Activated CD4-positive, alpha-beta T cell treated with anti-CD3 and anti-CD28 coated beads for 36 hours (primary cell): Measurements from ENCODE around the gene CHMP5. TPM values are rescaled to one million over a fixed set of nuclear protein-coding genes. Genes with fewer than 3 reads are reported as not detected.
A peak's percentile ranks its signal among the peaks of the same experiment; 100 is the strongest.

ENCODE experiments used
- ATAC-seq: fragments of 200-7000 bp; cut with Tn5 transposase; one replicate; pipeline ENCODE4 v1.10.0; 2021; ENCODE audit warnings: mild to moderate bottlenecking, moderate library complexity
- CTCF ChIA-PET: fragments of 350-600 bp; sonication (Branson Sonifier 250); formaldehyde crosslinking; loops from one replicate; lab custom pipeline; 2021; ENCODE audit warnings: antibody characterized with exemption; lab: Charles Lee
- POLR2A ChIA-PET: fragments of 350-600 bp; sonication (Branson Sonifier 250); formaldehyde crosslinking; loops from one replicate; lab custom pipeline; 2021; ENCODE audit warnings: antibody characterized with exemption, inconsistent platforms; lab: Charles Lee
- DNase-seq: peaks from one replicate; pipeline ENCODE4 v3.0.0-alpha.2; 2020
- H3K27ac Mint-ChIP-seq: one replicate; pipeline ENCODE4 v1.8.0; 2021; ENCODE audit warnings: mixed read lengths
- H3K27me3 Mint-ChIP-seq: one replicate; pipeline ENCODE4 v1.8.0; 2021; ENCODE audit warnings: mixed read lengths
- H3K36me3 Mint-ChIP-seq: one replicate; pipeline ENCODE4 v1.8.0; 2021; ENCODE audit warnings: low read depth, mixed read lengths
- H3K4me1 Mint-ChIP-seq: one replicate; pipeline ENCODE4 v1.8.0; 2021; ENCODE audit warnings: mixed read lengths
- H3K4me3 Mint-ChIP-seq: one replicate; pipeline ENCODE4 v1.8.0; 2021; ENCODE audit warnings: mild to moderate bottlenecking, moderate library complexity, mixed read lengths
- H3K9me3 Mint-ChIP-seq: one replicate; pipeline ENCODE4 v1.8.0; 2021; ENCODE audit warnings: low read depth, mixed read lengths
- intact Hi-C, 2 experiments: fragments of 100-400 bp; cut with DNase I in 1 of 2; cut with micrococcal nuclease in 1 of 2; formaldehyde crosslinking; loops; one replicate each; pipeline versions ENCODE4 v1.14.2 to v1.15.1; 2022 to 2024; cut with DNase I, micrococcal nuclease
- total RNA-seq, 2 experiments: library from RNA; stranded (reverse); gene quantifications; one replicate each; pipeline ENCODE4 v1.2.3, GENCODE V29; 2021

The CHMP5 gene
- total RNA-seq, 2 experiments from 2014 or later: 102 to 106 TPM

GRCh38 chr9:33255471-33255870 lies 9.4 kb upstream of the CHMP5 start:
- POLR2A ChIA-PET: no interaction called here
- H3K4me1 Mint-ChIP-seq: peaks cover 7% of the 10 kb centered on the region
- H3K9me3 Mint-ChIP-seq: no peaks in the 10 kb centered on the region
- intact Hi-C loops: no loop called here
- ATAC-seq (no peak), DNase-seq (no peak)
- no peak overlapping the region for H3K4me3 Mint-ChIP-seq
- H3K27ac Mint-ChIP-seq: no peak overlapping the region
- H3K36me3 Mint-ChIP-seq: peaks cover 42% of the 10 kb centered on the region
- CTCF ChIA-PET: no interaction called here
- no peaks in the 10 kb centered on the region for H3K27me3 Mint-ChIP-seq

DNA sequence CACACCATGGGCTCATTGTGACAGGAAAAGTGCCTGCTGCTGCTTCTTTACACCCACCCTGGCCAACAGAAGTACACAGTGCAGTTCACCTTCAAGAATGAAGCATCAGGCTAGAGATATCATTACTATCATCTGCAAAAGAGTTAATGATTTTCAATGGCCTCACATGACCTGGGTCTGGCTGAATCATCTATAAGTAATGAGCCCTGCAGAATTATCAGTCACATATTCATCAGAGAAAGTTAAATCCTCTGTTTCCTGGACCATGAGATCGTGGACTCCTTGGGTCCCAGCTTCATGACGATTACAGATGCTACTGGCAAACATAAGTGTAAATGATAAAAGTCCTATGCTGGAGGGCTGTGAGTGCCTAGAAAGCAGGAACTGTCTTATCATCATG lies 8.6 kb upstream of the CHMP5 start:
- Mint-ChIP-seq H3K4me3 (no peak overlapping the region), H3K4me1 (peaks cover 11% of the 10 kb centered on the region), H3K36me3 (peaks cover 47% of the 10 kb centered on the region), H3K27me3 (no peaks in the 10 kb centered on the region), H3K9me3 (no peaks in the 10 kb centered on the region), H3K27ac (no peak overlapping the region)
- ChIA-PET POLR2A (no interaction called here), CTCF (interaction anchor here (0.8 kb wide), 1 partner anchor 254 kb away, joined by 3 read pairs; no protein-coding TSS in a partner anchor)
- ATAC-seq (no peak), DNase-seq (no peak)
- intact Hi-C loops: no loop called here

GRCh38 chr9:33257276-33257675 lies 7.6 kb upstream of the CHMP5 start:
- Mint-ChIP-seq H3K36me3 (peaks cover 54% of the 10 kb centered on the region), H3K27ac (no peak overlapping the region), H3K9me3 (no peaks in the 10 kb centered on the region), H3K27me3 (no peaks in the 10 kb centered on the region), H3K4me3 (no peak overlapping the region), H3K4me1 (peaks cover 13% of the 10 kb centered on the region)
- DNase-seq (no peak), ATAC-seq (no peak)
- POLR2A ChIA-PET: interaction anchor here (0.9 kb wide), 1 partner anchor 33 kb away, joined by 4 read pairs; the partner anchor contains the start of gene NFX1
- CTCF ChIA-PET: interaction anchor here (1.2 kb wide), 1 partner anchor 31 kb away, joined by 3 read pairs; no protein-coding TSS in a partner anchor
- intact Hi-C loops: no loop called here

- CTCF ChIA-PET: no interaction called here
- H3K27me3 Mint-ChIP-seq: no peaks in the 10 kb centered on the region
- H3K36me3 Mint-ChIP-seq: peaks cover 60% of the 10 kb centered on the region
- peaks cover 25% of the 10 kb centered on the region for H3K4me1 Mint-ChIP-seq
- H3K27ac Mint-ChIP-seq: no peak overlapping the region
- intact Hi-C loops: loop anchor here in 1 of 2 experiments (5.0 kb wide), 1 partner anchor 1067 kb away; the partner anchor contains the start of genes KIF24 and NUDT2
- DNase-seq (no peak), ATAC-seq (no peak)
- no peaks in the 10 kb centered on the region for H3K9me3 Mint-ChIP-seq
- H3K4me3 Mint-ChIP-seq: no peak overlapping the region
- POLR2A ChIA-PET: no interaction called here
Observed at GRCh38 chr9:33260372-33260771, 4.5 kb upstream of the CHMP5 start.

GRCh38 chr9:33263131-33264002 lies 1.5 kb upstream of the CHMP5 start:
- Mint-ChIP-seq H3K9me3 (no peaks in the 10 kb centered on the region), H3K27ac (peak overlapping the region; percentile 93), H3K36me3 (peaks cover 66% of the 10 kb centered on the region), H3K27me3 (no peaks in the 10 kb centered on the region), H3K4me1 (peaks cover 51% of the 10 kb centered on the region), H3K4me3 (peak overlapping the region; percentile 97)
- ATAC-seq (no peak), DNase-seq (peak; percentile 49)
- CTCF ChIA-PET: interaction anchor here (0.6 to 2.1 kb wide), 4 partner anchors 20 to 188 kb away, joined by 3 to 4 read pairs (median 4); no protein-coding TSS in a partner anchor
- intact Hi-C loops: loop anchor here (1.0 to 5.0 kb wide), 14 partner anchors 27 to 1113 kb away; partner anchors contain the start of genes APTX (in 2 of the 2), AQP3 (in 2 of the 2), B4GALT1 (in 2 of the 2) and DNAJA1 (in 2 of the 2)
- POLR2A ChIA-PET: interaction anchor here (1.2 to 2.2 kb wide), 3 partner anchors 27 to 238 kb away, joined by 3 to 10 read pairs (median 3); partner anchors contain the start of genes DNAJA1 and NFX1

GRCh38 chr9:33264003-33264472 lies 811 bp upstream of the CHMP5 start:
- ATAC-seq: peak; percentile 1
- Mint-ChIP-seq H3K36me3 (peaks cover 62% of the 10 kb centered on the region), H3K4me1 (peaks cover 51% of the 10 kb centered on the region), H3K27ac (peak overlapping the region; percentile 93), H3K27me3 (no peaks in the 10 kb centered on the region), H3K9me3 (no peaks in the 10 kb centered on the region), H3K4me3 (peak overlapping the region; percentile 97)
- POLR2A ChIA-PET: interaction anchor here (0.5 to 2.2 kb wide), 4 partner anchors 26 to 238 kb away, joined by 3 to 10 read pairs (median 4); partner anchors contain the start of genes DNAJA1 and NFX1
- peak; percentile 62 for DNase-seq
- intact Hi-C loops: loop anchor here (1.0 to 5.0 kb wide), 14 partner anchors 26 to 1113 kb away; partner anchors contain the start of genes APTX (in 2 of the 2), AQP3 (in 2 of the 2), B4GALT1 (in 2 of the 2) and DNAJA1 (in 2 of the 2)
- CTCF ChIA-PET: interaction anchor here (1.2 kb wide), 1 partner anchor 38 kb away, joined by 4 read pairs; no protein-coding TSS in a partner anchor

- ATAC-seq (no peak), DNase-seq (no peak)
- Mint-ChIP-seq H3K4me1 (peaks cover 46% of the 10 kb centered on the region), H3K9me3 (no peaks in the 10 kb centered on the region), H3K36me3 (peaks cover 58% of the 10 kb centered on the region), H3K27ac (peak overlapping the region; percentile 99), H3K4me3 (peak overlapping the region; percentile 97), H3K27me3 (no peaks in the 10 kb centered on the region)
- ChIA-PET POLR2A (interaction anchor here (1.0 kb wide), 1 partner anchor 241 kb away, joined by 3 read pairs; the partner anchor contains the start of gene DNAJA1), CTCF (no interaction called here)
- intact Hi-C loops: loop anchor here in 1 of 2 experiments (1.0 to 2.0 kb wide), 4 partner anchors 41 to 1111 kb away; partner anchors contain the start of genes AQP3 and MYORG
Observed at GRCh38 chr9:33265211-33265865, 489 bp downstream of the CHMP5 start.

GRCh38 chr9:33267151-33267767 lies 2.4 kb downstream of the CHMP5 start:
- Mint-ChIP-seq H3K4me1 (peaks cover 38% of the 10 kb centered on the region), H3K9me3 (no peaks in the 10 kb centered on the region), H3K27me3 (no peaks in the 10 kb centered on the region), H3K27ac (peak overlapping the region; percentile 99), H3K4me3 (peak overlapping the region; percentile 97), H3K36me3 (peaks cover 52% of the 10 kb centered on the region)
- DNase-seq (no peak), ATAC-seq (no peak)
- intact Hi-C loops: no loop called here
- ChIA-PET POLR2A (no interaction called here), CTCF (no interaction called here)

DNA sequence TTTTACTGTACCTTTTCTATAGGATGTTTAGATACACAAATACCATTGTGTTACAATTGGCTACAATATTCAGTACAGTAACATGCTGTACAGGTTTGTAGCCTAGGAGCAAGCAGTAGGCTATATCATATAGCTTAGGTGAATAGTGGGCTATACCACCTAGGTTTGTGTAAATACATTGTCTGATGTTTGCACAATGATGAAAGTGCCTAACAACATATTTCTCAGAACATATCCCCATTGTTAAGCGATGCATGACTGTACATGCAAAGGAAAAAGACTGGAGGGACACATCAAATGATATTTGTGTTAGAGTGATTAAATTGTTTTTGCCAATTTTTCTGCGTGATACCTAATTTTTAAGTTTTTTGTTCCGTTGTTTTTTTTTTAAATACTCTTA lies 5.3 kb downstream of the CHMP5 start:
- Mint-ChIP-seq H3K36me3 (peaks cover 52% of the 10 kb centered on the region), H3K4me1 (peaks cover 30% of the 10 kb centered on the region), H3K27ac (no peak overlapping the region), H3K9me3 (no peaks in the 10 kb centered on the region), H3K27me3 (no peaks in the 10 kb centered on the region), H3K4me3 (no peak overlapping the region)
- intact Hi-C loops: no loop called here
- ATAC-seq (no peak), DNase-seq (no peak)
- ChIA-PET CTCF (no interaction called here), POLR2A (no interaction called here)

DNA sequence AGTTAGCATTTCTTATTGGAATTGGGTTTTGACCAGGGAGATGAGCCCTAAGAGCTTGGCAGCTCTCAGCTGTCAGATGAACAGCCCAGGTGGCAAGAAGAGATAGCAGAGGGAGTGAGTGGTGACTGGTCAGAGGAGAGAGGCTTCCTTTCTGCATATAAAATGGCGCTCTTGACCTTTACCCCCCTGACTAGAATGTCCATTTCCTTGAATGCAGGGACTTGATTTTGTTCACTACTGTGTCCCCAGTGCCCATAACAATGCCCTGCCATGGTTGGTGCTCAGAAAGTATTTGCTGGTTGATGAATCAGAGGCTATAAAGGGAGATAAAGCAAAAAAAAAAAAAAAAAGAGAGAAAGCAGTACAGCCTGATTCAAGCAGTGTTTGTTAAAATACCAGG lies 7.2 kb downstream of the CHMP5 start:
- intact Hi-C loops: no loop called here
- no peaks in the 10 kb centered on the region for H3K9me3 Mint-ChIP-seq
- ATAC-seq (no peak), DNase-seq (no peak)
- no peaks in the 10 kb centered on the region for H3K27me3 Mint-ChIP-seq
- ChIA-PET POLR2A (no interaction called here), CTCF (interaction anchor here (1.2 to 1.4 kb wide), 2 partner anchors 11 to 46 kb away, joined by 3 read pairs; no protein-coding TSS in a partner anchor)
- H3K4me1 Mint-ChIP-seq: peaks cover 11% of the 10 kb centered on the region
- no peak overlapping the region for H3K4me3 Mint-ChIP-seq
- peaks cover 44% of the 10 kb centered on the region for H3K36me3 Mint-ChIP-seq
- no peak overlapping the region for H3K27ac Mint-ChIP-seq
